Activated CD4-positive, alpha-beta T cell treated with anti-CD3 and anti-CD28 coated beads for 24 hours (primary cell): Measurements from ENCODE around the gene MNT.
A peak's percentile ranks its signal among the peaks of the same experiment; 100 is the strongest.

Source experiments
- DNase-seq, 2 donors: peaks; one replicate each; pipeline ENCODE4 v3.0.0-alpha.2; 2020; ENCODE audit warnings: low read depth in 2 of 2

Gene MNT

DNA sequence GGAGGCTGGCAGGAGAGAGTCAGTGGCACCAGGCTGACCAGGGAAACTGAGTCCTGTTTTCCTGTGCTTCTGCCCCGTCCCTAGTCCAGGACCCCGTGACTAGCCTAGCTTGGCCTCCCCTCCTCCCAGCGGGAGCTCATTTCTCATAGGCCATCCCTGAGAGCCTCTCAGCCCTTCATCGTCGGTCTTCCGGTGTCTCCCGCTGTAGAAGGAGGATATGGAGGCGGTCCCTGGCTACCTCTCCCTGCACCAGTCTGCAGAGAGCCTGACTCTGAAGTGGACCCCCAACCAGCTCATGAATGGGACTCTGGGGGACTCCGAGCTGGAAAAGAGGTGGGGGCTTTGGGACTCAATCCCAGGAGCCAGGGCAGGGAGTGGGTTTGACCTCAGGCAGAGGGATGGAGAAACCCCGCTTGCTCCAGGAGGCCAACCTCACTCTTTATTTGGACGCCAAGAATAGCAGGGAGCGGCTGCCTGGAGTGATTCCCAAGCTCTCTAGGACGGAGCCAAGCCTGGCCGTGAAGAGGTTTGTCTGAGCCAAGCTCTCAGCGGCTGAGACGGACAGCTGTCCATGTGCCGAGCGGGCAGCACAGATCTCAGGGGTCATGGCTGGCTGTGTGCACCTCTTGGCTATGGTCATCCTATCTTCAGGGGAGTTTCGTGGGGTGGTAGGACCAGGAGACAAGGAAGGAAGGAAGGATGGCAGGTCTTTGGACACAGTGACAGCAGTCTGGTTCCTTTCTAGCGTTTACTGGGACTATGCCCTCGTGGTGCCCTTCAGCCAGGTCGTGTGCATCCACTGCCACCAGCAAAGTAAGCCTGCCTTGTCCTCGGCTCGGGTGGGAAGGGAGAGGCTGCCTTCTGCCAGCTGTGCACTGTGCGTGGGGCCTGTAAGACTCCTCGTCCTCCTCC lies 36.8 kb downstream of the MNT start:
- no peak for DNase-seq

DNA sequence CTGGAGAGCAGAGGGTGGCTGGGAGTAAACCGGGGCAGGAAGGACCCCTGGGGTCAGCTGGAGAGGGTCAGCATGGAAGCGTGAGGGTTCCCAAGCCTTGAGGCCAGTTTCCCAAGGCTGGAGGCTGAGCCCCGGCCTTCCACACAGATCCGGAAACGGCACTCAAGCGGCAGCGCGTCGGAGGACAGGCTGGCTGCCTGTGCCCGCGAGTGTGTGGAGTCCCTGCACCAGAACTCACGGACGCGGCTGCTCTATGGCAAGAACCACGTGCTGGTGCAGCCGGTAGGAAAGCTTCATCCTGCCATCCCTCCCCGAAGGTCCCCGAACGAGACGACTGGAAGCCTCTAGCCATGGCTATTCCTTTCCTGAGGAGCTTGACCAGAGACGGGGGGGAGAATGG lies 37.5 kb downstream of the MNT start:
- DNase-seq, result no peak

DNA sequence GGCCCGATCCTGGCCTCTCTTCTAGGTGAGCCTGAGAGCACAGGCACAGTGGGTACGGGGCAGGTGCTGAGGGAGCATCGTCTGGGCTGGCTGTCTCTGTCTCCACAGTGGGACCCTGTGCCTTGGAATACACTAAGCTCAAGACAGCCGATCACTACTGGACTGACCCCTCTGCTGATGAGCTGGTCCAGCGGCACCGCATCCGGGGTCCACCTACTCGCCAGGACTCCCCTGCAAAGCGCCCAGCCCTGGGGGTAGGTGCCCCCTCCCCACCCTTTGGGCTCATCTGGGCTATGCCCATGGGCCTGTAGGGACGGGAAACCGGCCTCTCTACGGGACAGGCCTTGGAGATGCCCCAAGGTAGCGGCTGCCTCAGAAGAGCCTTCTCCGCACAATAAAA lies 38.0 kb downstream of the MNT start:
- DNase-seq, result no peak

DNA sequence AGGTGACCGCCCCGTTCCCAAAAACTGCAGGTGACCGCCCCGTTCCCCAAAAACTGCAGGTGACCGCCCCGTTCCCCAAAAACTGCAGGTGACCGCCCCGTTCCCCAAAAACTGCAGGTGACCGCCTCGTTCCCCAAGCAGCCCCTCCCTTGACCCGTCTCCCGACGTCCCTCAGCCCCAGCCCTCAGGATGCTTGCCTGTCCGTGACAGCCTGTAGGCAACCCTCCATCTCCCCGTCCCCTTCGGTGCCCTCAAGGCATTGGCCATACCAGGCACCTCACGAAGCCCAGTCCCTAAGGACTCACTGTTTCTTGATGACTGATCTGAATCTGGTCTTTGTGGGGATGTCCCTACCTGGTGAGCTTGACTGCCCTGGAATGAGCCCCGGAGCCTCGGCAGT lies 38.4 kb downstream of the MNT start:
- no peak for DNase-seq

DNA sequence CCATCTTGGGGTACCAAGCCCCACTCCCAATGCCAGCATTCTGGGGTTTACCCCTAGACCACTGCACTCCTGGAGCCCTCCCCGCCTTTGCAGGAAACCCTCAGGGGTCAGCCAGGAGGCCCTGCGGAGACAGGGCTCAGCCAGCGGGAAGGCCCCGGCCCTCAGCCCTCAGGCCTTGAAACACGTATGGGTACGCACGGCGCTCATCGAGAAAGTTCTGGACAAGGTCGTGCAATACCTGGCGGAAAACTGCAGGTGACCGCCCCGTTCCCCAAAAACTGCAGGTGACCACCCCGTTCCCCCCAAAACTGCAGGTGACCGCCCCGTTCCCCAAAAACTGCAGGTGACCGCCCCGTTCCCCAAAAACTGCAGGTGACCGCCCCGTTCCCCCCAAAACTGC lies 38.8 kb downstream of the MNT start:
- no peak for DNase-seq

DNA sequence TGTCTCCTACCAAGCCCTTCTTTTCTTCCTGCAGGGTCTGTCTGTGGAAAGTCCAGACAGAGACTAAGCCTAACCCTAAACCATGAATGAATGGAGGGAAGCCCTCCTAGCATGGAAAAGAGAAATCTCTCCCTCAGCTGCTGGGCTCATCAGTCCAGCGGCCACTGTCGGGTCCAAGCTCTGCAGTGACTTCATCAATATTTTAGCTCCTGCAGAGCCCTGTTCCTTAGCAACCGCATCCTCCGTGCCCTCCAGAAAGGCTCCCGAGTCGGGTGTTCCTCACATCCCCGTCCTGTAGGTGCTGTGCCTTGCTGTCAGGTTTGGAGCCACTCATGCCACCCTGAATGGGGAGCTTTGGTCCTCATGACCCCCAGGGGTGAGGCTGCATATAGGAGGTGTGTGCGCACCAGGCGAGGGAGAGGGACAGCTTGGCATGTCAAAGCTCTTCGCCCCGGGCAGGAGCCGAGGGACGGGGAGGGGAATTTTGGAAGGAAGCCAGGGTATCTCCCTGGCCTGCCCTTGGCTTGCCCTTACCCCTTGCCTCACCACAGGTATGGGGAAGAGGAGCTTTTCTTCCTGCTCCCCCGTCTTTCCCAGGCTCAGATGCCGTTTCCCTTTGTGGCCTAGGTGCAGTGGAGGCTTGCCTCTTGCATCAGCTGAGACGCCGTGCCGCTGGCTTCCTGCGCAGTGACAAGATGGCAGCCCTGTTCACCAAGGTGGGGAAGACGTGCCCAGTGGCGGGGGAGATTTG lies 39.7 kb downstream of the MNT start:
- DNase-seq, result no peak

DNA sequence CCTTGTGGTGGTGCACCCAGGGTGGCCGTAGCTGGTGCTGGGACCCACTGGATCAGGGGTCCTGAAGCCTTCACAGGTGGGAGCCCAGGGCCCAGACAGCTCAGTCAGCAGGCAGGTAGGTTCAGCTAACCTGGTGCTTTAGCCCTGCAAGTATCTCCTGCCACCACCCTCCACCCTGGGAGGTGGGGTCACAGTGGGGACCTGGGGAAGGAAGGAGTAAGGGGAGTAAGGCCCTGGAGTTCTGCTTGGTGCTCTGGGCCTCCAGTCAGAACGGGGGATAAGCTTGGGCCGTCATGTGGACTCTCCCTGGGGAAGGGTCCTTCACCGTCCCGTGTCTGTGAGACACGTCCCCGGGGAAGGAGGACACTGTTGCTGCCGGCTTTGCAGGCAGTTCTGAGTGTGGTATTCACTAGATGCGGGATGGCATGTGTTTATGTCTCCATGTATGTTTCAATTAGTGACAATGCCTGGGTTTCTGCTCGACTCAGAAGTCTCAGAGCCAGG lies 42.9 kb downstream of the MNT start:
- DNase-seq, result no peak

DNA sequence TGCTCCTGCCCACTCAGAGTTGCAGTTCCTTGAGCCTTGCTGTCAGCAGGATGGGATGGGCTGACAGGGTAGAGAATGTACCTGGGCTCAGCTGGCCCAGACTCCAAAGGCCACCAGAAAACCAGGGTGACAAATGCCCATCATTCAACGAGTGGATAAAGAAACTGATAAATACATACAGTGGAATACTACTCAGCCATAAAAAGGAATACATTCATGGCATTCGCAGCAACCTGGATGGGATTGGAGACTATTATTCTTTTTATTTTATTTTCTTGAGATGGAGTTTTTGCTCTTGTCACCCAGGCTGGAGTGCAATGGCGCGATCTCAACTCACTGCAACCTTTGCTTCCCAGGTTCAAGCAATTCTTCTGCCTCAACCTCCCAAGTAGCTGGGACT lies 43.6 kb downstream of the MNT start:
- no peak for DNase-seq

DNA sequence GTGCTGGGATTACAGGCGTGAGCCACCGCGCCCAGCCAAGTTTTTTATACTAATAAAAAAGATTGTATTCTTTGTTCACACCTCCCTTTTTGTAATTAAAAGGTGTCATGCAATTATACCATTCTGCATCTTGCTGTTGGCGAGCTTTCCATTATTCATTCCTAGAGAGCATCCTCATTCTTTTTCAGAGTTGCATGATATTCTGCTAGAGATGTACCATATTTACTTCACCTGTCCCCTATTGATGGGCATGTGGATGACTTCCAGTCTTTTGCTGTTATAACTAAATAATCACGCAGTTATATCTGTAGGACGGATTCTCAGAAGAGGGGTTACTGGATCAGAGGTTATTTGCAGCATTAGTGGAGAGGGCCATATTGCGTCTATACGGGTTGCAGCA lies 46.5 kb downstream of the MNT start:
- DNase-seq, result no peak

DNA sequence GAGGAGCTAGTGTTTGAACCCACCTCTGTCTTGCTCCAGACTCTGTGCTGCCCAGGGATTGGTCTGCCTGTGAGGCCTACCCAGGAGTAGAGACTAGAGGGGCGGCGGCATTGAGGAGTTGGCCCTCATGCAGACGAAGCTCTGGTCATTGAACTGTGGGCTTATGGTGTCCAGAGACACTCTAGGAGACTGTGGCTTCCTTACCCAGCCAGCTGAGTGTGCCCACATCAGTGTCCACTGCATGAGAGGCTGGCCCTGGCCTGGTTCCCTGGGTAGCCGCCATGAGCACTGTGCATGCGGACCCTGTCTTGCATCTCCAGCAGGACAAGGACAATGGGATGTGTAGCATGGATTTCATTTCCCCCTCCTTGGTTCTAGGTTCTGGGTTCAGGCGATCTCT lies 49.6 kb downstream of the MNT start:
- no peak for DNase-seq

DNA sequence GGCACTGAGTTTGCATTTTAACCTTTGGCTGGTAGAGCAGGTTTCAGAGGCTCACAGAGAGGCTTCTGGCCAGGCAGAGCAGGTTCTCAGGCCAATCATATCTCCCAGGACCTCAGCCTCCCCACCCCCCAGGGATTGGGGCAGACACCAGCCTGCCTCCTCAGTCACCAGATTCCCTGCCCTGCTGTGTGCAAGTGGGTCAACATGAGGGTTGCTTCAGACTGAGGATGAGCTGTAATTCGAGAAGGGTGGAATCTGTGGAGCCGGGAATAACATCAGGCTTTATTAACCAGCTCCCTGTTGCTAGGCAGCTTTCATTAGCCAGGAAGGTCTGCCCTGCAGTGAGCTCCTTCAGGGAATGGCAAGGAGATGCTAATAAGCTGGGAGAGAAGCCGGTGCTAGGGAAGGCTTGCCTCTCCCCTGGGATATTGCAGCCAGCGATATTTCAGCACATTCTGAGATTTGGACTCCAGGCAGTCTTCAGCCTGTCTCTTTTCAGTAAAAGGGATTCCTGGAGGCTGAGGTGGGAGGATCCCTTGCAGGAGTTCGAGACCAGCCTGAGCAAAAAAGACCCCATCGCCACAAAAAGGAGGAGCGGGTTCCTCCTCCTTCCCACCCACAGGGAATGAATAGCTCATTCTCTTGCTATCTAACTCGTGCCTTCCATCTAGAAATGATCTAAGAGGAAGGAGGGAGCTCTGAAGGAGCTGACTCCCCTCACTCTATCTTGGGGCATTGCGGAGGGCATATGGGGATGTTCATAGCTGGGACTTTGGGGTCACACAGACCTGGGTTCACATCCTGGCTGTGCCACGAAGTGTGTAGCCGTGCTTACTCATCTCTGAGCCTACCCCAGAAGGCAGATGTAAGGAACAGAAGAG lies 52.8 kb downstream of the MNT start:
- DNase-seq, result no peak

DNA sequence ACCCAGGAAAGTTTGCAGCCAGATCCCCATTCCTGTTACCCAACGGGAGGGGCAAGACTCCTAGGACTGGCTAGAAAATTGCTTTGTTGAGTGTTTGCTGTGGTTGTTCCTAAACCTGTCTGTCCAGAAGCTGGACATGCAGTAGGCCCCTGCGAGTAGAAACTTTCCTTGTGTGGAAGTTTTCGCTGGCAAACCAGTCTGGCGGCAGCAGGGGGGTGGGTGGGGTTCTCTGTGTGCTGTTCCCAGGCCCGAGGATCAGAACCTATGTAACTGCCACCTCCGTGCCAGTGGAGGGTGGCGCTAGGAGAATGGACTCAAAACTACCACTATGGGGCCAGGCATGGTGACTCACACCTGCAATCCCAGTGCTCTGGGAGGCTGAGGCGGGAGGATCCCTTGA lies 54.4 kb downstream of the MNT start:
- DNase-seq, result no peak

DNA sequence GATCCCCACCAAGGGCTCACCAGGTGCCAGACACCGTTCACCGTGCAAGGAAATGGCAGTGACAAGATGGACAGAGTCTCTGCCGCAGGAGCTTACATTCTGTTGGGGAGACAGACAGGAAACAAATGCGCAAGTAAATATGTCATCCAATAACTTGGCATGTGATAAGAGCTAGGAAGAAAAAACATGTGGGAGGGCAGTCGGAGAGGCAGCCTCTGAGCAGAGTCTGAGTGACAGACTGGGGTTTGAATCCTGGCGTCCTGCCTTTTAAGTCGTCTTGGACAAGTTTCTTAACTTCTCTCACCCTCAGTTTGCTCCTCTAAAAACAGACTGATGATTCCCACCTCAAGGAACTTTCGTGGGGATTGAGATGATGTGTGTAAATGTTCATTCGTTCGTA lies 56.3 kb downstream of the MNT start:
- DNase-seq, result no peak

DNA sequence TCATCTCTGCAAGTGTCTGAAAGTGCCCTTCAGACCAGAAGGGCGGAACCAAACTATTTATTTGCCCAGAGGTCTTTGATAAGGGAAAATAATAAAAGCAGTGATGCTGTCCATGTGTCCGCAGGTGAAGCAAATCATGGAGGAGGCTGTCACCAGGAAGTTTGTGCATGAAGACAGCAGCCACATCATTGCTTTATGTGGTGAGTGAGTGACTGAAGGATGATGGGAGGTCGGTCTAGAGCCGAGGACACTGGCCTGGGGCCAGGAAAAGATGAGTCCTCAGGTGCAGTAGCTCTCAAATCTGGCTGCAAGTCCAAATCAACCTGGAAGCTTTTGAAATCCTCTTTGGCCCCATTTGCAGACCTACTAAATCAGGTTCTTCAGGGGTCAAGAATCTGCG lies 57.4 kb downstream of the MNT start:
- no peak for DNase-seq

DNA sequence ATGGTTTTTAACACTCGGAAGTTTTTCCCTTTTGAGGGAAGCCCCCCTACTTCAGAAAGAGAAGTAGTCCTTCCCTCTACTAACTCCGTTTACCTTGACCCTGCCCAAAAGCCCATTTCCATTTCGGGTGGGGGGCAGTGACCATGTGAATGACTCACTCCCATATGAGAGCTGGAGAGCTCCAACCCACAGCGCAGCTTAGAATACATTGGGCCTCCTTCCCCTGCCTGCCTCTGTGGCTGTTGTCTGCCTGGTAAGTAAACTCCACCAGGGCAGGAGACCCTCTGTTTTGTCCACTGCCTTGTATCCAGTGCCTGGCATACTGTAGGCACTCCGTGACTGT lies 62.6 kb downstream of the MNT start:
- DNase-seq, result no peak

DNA sequence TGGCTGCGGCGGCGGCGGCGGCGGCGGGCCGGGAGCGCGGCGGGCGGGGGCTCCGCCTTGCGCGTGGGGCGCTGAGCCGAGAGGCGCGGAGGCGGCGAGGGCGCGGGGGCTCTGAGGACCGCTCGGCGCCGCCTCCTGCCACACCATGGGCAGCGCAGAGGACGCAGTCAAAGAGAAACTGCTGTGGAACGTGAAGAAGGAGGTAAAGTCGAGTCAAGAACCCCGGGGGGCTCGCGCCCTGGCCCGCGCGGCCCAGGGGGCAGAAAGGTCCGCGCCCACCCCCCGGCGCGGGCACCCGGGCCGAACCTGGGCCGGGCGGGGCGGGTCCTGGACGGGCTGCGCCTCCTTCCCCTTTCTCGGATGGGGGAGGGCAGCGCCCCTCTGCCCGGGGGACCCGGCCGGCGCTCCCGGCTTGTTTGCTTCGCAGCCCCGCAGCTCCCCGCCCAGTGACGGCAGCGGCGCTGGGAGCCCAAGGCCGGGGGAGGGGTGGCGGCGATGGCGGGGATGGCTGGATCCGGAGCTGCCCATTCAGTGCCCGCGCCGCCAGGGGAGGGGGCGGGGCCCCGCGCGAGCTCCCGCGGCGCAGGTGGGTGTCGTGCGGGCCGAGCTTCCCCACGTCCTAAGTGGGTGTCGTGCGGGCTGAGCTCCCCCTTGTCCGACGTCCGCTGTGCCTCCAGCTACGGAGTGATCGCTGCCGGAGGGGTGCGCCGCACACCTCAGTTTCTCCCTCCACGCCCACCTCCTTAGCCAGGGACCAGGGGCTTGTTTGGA lies 63.1 kb downstream of the MNT start:
- peak; percentile 16 to 41 for DNase-seq

DNA sequence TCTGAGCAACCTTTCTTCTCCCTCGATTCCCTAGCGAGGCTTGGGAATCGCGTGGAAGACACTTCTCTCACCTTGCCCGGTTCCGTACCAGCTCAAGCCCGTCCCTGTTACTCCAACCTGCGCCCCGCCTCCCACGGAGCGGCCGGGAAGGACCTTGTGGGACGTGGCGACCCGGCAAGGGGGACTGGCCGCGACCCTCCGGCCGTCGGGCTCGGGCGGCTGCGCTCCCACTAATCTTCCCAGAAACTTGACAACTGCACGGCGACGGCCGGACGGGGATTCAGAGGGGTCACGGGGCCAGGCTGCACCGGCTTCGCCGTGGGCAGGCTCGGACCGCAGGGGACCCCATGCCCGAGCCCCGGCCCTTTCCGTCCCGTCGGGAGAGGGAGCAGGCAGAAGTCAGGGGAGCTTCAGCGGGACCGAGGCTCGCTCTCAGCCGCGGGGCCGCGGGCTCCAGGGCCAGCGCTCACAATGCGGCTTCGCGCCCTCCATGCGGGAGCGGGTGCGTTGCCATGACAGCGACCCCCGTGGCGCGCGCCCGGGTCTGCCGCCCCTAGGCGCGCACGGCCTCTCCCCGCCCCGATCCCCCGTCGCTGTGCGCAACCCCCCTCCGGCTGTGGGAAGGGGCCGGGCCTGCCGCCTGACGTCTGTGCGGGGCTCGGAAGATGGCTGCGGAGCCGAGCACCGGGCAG lies 63.9 kb downstream of the MNT start, which contains the start of gene SGSM2:
Gene SGSM2 (plus strand): TSS at position 650 of the 692 bp plus-strand sequence. CDS start 188 bp downstream, outside the sequence.
- peak; percentile 52 for DNase-seq

DNA sequence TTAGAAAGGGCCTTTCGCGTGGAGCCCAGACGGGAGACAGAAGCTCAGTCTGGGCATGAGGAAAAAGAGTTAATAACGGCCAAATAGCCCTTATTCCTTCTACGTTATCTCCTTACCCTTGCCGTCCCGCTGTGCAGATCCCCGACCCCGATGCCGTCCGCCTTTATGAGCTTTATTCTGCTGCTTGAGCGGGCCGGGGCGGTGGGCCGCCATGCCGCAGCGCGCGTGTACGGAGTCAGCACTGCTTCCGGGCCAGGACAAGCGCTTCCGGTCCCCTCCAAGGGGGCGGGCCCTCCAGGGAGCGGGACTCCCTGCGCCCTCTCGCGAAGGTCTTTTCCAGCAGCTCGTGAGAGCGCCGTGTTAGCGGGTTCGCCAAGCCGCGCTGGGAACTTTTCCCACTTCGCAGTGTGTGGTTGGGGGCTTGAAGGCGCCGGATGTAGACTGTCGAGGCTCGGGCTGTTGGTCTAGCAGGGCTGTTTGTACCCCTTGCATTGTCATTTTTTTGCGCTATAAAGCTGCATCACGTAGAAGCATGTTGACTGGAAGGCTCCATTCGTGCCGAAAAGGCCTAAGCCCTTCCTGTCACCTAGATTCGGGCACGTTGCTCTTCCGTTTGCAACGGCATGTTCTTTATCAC lies 64.5 kb downstream of the MNT start, which contains the start of gene TSR1:
Gene TSR1 (minus strand): TSS at position 243 of the 637 bp plus-strand sequence. CDS start 30 bp downstream, at position 213.
- DNase-seq, result peak; percentile 78 to 85

DNA sequence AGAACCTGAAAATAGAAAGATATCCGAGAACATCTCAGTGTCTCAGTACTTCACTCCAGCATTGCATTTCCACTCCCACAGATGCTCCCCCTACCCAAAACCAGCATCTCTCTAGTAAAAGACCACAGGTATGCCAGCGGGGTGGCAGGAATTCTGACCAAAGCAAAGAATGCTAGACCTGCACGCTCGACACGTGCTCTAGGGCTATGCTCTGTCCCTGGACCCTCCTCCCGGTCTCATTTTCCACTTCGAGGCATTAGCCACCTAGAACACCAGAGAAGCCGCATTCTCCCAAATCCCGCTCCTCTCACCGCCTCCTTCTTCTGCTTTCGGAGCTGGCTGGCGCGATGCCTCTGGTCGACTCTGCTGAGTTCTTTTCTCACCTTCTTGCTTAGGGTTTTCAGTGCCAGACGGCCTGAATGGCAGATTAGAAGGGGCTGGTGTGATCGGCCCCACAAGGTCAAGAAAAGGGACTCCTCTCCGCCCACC lies 65.1 kb downstream of the MNT start:
- no peak for DNase-seq
